ENCODE results near the gene FAM169A. TPM values are rescaled to one million over a fixed set of nuclear protein-coding genes. Genes with fewer than 3 reads are reported as not detected.

FAM169A gene
- total RNA-seq, 1 donor from 2014 or later, result 8.2 TPM

GRCh38 chr5:74738406-74738805 lies 127.8 kb downstream of the FAM169A start:
- ChIA-PET POLR2A (no interaction called here), CTCF (no interaction called here)
- no peak for DNase-seq
- Mint-ChIP-seq H3K27me3 (no peaks in the 10 kb centered on the region), H3K27ac (no peak overlapping the region), H3K4me3 (no peak overlapping the region), H3K9me3 (no peaks in the 10 kb centered on the region), H3K36me3 (ENCODE audit: low read depth) (peaks cover 80% of the 10 kb centered on the region), H3K4me1 (no peaks in the 10 kb centered on the region)
- intact Hi-C loops (cut with micrococcal nuclease), result no loop called here
- ATAC-seq (ENCODE audit: low read depth), result no peak
- TF ChIP-seq CTCF (IDR thresholded peaks at IDR 0.05), result no peak

DNA sequence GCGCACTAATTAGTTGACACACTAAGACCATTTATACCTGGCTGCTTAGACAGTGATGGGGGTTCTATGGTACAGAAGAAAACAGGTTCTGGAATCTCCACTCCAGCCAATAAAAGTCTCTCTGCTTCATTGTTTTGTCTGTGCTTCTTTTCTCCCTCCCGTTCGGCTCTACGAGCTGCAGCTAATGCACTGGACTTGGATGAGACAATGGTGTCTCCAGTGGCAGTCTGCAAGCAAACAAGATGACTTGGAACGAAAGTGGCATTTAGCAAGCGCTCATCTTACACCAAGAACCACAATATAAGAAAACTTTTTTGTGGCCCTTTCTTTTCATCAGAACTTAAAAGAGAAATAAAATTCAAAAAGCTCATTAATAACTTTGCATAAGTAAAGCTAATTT lies 129.4 kb downstream of the FAM169A start:
- intact Hi-C loops (cut with micrococcal nuclease), result no loop called here
- POLR2A ChIA-PET, result no interaction called here

More for the DNA sequence above, 129.4 kb downstream of the FAM169A start:
- Mint-ChIP-seq H3K4me3 (no peak overlapping the region), H3K36me3 (ENCODE audit: low read depth) (peaks cover 81% of the 10 kb centered on the region), H3K27me3 (no peaks in the 10 kb centered on the region), H3K9me3 (no peaks in the 10 kb centered on the region), H3K4me1 (no peaks in the 10 kb centered on the region), H3K27ac (no peak overlapping the region)
- ATAC-seq (ENCODE audit: low read depth) (no peak), DNase-seq (no peak)
- CTCF ChIA-PET, result no interaction called here
- no peak for TF ChIP-seq CTCF (IDR thresholded peaks at IDR 0.05)

Other genes with a start within 250 kb of the FAM169A start
- 6.6 and 7.2 TPM in 2 replicates for gene ENC1, start 225.7 kb downstream of the FAM169A start, total RNA-seq
- gene HEXB, start 181.2 kb downstream of the FAM169A start, total RNA-seq, result 34.5 and 43.2 TPM in 2 replicates
- 19.3 and 21.8 TPM in 2 replicates for gene GFM2, start 99.3 kb downstream of the FAM169A start, total RNA-seq
- 126 and 132 TPM in 2 replicates for gene NSA2, start 99.1 kb downstream of the FAM169A start, total RNA-seq
- not detected in 2 replicates for gene GCNT4, start 186.2 kb upstream of the FAM169A start, total RNA-seq

Data from activated B cell treated with CpG ODN at 0.5 μM for 24 hours (primary cell).